Subcutaneous abdominal adipose tissue (tissue), 5 donors: ENCODE results near the gene CYP4V2.

Source experiments
- H3K27ac ChIP-seq: one replicate; pipeline ENCODE4 v1.7.0; 2013; ENCODE audit warnings: low read depth, mild to moderate bottlenecking, inconsistent platforms, low read length, moderate library complexity
- H3K27me3 ChIP-seq, 5 donors: one replicate each; pipeline ENCODE4 v1.7.0; 2013; ENCODE audit warnings: low read length in 5 of 5, inconsistent platforms in 1 of 5; ENCODE audit not compliant: control insufficient read depth in 5 of 5, insufficient read depth in 4 of 5
- H3K36me3 ChIP-seq, 5 donors: one replicate each; pipeline ENCODE4 v1.7.0; 2013; ENCODE audit warnings: low read length in 5 of 5; ENCODE audit not compliant: control insufficient read depth in 5 of 5, insufficient read depth in 5 of 5
- H3K4me1 ChIP-seq, 5 donors: one replicate each; pipeline ENCODE4 v1.7.0; 2013; ENCODE audit warnings: low read length in 5 of 5, mild to moderate bottlenecking in 3 of 5, moderate library complexity in 1 of 5; ENCODE audit not compliant: control insufficient read depth in 5 of 5, insufficient read depth in 5 of 5
- H3K4me3 ChIP-seq, 5 donors: one replicate each; pipeline ENCODE4 v1.7.0; 2013; ENCODE audit warnings: low read length in 5 of 5, low read depth in 1 of 5
- H3K9ac ChIP-seq, 5 donors: one replicate each; pipeline ENCODE4 v1.7.0; 2013; ENCODE audit warnings: low read length in 5 of 5, mild to moderate bottlenecking in 4 of 5, moderate library complexity in 3 of 5
- H3K9me3 ChIP-seq, 5 donors: one replicate each; pipeline ENCODE4 v1.7.0; 2013; ENCODE audit warnings: low read length in 5 of 5; ENCODE audit not compliant: control insufficient read depth in 5 of 5
- donor health status: healthy.
- donor health status: healthy.
- donor health status: healthy.
- donor health status: healthy.
- donor health status: healthy.

Gene CYP4V2

DNA sequence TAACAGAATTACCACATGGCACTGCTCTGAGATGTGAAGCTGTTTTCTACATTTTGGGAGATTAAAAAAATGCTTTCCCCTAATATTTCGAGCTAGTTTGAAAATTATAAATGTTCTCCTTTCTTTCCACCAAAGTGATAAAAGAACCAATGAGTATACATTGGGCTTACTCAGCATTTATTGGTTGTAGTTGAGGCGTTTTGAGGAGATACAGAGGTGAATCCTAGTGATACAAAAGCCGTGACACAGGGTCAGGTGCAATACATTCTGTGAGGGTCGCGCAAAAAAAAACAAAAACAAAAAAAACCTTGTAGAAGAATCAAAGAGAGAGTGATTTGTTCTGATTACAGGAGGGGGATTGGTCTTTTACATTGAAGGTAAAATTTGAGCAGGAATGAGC lies 32.4 kb upstream of the CYP4V2 start:
- H3K9me3 ChIP-seq, result no peaks in the 10 kb centered on the region
- H3K4me3 ChIP-seq, result no peak overlapping the region
- H3K9ac ChIP-seq, result no peak overlapping the region
- H3K27me3 ChIP-seq, result no peaks in the 10 kb centered on the region
- H3K4me1 ChIP-seq, result peaks cover 0 to 4% (median 0%) of the 10 kb centered on the region in 5 donors
- peaks cover 3 to 46% (median 42%) of the 10 kb centered on the region in 5 donors for H3K36me3 ChIP-seq
- H3K27ac ChIP-seq, result no peak overlapping the region

DNA sequence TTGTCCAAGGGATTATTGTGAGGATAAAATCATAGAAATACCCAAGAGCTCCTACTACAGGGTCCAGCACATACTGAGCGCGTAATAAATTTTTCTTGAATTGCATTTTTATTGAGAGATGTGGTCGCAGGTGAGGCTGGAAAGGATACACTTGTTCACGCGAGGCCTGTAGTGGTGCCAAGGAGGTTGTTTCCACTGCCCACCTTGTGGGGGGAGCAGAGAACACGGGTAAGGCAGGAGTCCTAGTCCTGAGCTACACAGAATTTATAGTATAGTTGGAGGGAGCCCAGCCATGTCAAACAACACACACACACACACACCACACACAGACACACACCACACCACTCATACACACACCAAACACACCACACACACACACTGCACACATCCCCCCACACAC lies 31.8 kb upstream of the CYP4V2 start:
- no peak overlapping the region for H3K4me3 ChIP-seq
- H3K9me3 ChIP-seq, result no peaks in the 10 kb centered on the region

DNA sequence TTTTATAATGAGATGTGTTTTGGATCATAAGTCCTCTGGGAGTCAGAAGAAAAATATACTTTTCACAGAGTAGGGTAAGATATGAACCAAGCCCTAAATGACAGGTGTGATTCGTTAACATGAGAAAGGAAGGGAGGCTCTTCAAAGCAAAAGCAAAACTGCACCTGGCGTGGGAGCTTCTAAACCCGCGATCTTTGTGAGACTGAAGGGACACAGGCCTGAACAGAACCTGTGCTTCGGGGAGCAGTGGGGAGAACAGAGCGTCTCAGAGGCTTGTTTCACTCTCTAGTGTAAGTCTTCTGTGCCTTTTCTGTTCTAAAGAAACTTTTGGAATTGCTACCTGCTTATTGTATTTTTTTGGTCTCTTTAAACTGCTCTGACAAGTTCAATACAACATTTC lies 30.2 kb upstream of the CYP4V2 start:
- H3K9ac ChIP-seq, result no peak overlapping the region
- H3K36me3 ChIP-seq, result peaks cover 0 to 57% (median 44%) of the 10 kb centered on the region in 5 donors
- H3K9me3 ChIP-seq, result no peaks in the 10 kb centered on the region
- H3K27ac ChIP-seq, result no peak overlapping the region
- no peaks in the 10 kb centered on the region for H3K27me3 ChIP-seq
- H3K4me3 ChIP-seq, result no peak overlapping the region
- peaks cover 0 to 4% (median 0%) of the 10 kb centered on the region in 5 donors for H3K4me1 ChIP-seq

More for the DNA sequence above, 31.8 kb upstream of the CYP4V2 start:
- Histone ChIP-seq H3K9ac (no peak overlapping the region), H3K36me3 (peaks cover 3 to 49% (median 43%) of the 10 kb centered on the region in 5 donors), H3K4me1 (peaks cover 0 to 4% (median 0%) of the 10 kb centered on the region in 5 donors), H3K27ac (no peak overlapping the region), H3K27me3 (no peaks in the 10 kb centered on the region)

DNA sequence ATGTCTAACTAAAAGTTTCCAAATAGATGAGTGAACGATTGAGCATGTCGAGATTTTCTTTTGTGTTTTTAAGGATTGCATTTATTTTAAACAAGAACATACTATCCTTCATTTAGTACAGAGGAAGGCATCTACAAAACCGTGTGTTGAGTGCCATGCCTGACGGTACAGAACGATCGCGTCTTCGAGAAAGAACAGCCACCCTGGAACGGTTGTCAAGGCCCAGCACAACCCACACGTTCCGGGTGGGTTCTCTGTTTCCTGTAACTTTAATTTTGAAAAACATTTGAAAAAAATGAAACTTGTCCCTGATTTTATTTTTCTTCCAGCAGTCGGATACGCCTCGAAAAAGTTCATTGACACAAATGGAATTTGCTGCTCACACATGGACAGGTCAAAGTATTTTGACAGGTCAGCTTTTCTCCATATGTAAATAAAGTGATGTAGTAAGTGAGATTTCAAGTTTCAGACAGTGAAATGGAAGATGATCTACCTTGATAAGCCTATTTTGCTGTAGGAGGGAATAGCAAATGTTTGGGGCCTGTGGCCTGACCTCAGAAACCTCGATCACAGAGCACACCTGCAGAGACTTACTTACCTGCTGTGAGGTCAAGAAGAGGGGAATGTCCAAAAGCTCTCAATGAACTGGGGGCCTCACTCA lies 24.4 kb upstream of the CYP4V2 start:
- H3K4me3 ChIP-seq, result no peak overlapping the region
- H3K9me3 ChIP-seq, result no peaks in the 10 kb centered on the region
- H3K27me3 ChIP-seq, result no peaks in the 10 kb centered on the region
- H3K27ac ChIP-seq, result no peak overlapping the region
- H3K36me3 ChIP-seq, result peaks cover 0 to 33% (median 25%) of the 10 kb centered on the region in 5 donors
- no peaks in the 10 kb centered on the region for H3K4me1 ChIP-seq
- H3K9ac ChIP-seq, result no peak overlapping the region

DNA sequence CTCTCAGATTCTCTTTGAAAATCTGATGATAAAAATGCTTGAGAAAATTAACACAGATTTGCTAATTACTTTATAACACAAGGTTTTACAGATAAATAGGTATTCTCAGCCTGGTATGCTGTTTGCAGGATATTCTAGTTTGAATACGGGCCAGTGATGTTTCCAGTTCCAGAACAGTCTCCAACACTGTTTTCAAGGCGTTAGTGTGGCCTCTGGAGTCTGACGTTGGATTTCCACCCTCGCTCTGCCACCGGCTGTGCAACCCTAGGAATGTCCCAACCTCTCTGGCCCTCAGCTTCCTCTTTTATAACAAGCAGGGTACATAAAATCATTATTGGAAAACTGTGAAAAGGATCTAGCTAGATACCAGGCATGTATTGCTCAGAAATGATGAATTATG lies 23.8 kb upstream of the CYP4V2 start:
- H3K4me1 ChIP-seq, result no peaks in the 10 kb centered on the region
- no peak overlapping the region for H3K9ac ChIP-seq
- no peak overlapping the region for H3K4me3 ChIP-seq
- H3K27ac ChIP-seq, result no peak overlapping the region
- H3K36me3 ChIP-seq, result peaks cover 0 to 28% (median 23%) of the 10 kb centered on the region in 5 donors
- H3K27me3 ChIP-seq, result no peaks in the 10 kb centered on the region
- no peaks in the 10 kb centered on the region for H3K9me3 ChIP-seq

DNA sequence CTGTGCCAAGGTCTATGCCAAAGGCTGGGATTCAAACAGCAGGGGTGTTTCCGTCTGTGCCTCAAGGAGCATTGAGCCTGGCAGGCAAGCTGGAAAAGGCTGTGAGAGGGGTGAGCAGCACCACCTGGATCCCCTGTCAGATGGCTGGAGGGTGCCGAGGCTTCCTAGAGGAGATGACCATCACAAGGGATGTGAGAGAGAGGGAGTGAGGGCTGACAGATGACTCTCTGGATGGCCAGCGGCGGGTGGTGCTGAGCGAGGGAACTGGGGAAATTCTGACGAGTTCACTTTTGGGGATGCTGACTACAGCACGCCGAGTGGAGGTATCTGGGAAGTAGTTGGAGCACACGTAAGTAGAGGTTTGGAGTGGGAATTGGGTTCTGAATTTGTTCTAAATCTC lies 22.6 kb upstream of the CYP4V2 start:
- Histone ChIP-seq H3K27ac (no peak overlapping the region), H3K36me3 (peaks cover 0 to 18% (median 15%) of the 10 kb centered on the region in 5 donors), H3K9ac (no peak overlapping the region), H3K27me3 (no peaks in the 10 kb centered on the region), H3K4me1 (no peaks in the 10 kb centered on the region), H3K4me3 (no peak overlapping the region), H3K9me3 (no peaks in the 10 kb centered on the region)

DNA sequence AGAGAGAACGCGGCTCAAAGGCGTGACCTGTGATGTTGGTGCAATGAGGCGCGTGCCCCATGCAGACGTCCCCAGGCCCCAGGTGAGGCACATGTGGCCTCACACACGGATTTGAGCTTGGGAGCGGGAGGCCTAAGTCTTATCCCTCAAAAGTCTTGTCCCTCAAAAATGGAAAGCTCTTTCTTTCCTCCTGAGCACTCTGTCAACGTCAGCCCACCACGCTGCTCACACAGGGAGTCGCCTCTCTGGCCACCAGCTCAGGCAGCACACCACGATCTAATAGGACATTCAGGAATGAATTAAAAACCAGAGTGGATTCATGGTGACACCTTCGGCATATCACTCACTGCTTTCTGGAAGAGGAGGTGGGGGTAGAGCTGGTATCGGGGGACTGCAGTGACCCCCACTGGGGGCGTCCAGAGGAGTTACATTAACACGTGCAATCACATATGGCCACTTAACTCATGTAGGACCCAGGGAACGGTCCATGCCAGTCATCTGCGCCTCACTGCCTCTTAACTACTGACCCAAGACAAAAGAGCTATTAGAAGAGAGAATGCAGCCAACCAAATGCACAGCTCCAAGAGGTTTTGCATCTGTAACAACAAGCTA lies 21.9 kb upstream of the CYP4V2 start:
- Histone ChIP-seq H3K36me3 (peaks cover 0 to 15% (median 15%) of the 10 kb centered on the region in 5 donors), H3K9ac (no peak overlapping the region), H3K27me3 (no peaks in the 10 kb centered on the region), H3K27ac (no peak overlapping the region), H3K9me3 (no peaks in the 10 kb centered on the region), H3K4me1 (no peaks in the 10 kb centered on the region), H3K4me3 (no peak overlapping the region)

DNA sequence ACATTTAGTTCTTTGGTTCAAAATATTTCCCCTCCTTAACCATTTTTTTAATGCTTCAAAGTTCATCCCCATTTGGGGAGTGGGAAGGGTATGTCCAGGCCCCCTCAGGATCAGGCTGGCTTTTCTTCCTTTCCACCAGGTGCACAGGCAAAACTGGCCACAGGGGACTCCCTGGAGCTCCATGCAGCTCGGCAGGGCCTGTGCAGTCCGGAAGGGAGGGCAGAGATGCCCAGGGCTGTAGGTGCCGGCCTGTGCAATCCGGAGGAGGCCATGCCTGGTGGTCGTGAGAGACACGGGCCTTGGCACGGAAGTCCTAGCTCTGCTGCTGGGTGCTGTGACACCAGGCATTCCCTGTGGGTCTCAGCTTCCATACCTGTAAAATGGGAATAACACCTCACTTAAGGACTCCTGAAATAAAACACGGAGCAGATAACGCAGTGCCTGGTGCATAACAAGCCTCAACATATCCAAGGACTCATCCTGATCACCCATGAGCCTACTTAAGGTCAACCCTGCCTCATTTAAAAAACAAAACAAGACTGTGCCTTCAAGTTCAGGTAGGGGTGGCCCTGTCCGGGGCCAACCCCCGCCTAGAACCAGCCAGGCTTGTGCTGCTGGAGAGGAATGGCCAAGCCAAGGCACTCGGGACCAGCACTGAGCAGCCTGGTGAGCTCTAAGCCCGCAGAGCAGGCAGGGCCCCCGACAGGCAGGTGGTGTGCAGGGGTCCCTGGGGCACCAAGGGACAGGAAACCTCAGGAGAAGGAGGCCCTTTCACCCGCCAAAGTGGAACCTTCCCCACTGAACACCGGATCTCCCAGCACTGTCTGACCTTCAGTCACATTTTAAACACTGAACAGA lies 21.2 kb upstream of the CYP4V2 start:
- Histone ChIP-seq H3K27ac (no peak overlapping the region), H3K27me3 (no peaks in the 10 kb centered on the region), H3K4me1 (no peaks in the 10 kb centered on the region), H3K36me3 (peaks cover 0 to 10% (median 9%) of the 10 kb centered on the region in 5 donors), H3K9me3 (no peaks in the 10 kb centered on the region), H3K9ac (no peak overlapping the region), H3K4me3 (no peak overlapping the region)

DNA sequence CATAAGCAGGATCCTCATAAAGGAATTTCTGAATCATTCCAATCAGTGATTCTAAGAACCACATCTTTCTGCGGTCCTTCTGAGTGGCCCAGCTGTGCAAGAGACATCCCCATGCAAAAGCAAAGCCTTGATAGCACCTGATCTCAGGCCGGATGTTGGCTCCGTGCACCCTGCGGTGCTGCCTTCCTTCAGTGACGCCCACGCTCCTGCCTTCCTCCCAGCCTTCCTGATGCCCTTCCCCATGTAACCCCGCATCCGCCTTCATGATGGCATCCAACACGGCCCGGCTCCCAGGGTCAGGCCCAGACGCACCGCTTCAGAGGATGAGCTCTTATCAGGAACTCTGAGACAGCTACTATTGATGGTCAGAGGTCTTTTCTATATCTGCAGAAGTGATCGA lies 20.4 kb upstream of the CYP4V2 start:
- Histone ChIP-seq H3K27me3 (no peaks in the 10 kb centered on the region), H3K9ac (no peak overlapping the region), H3K4me1 (no peaks in the 10 kb centered on the region), H3K9me3 (no peaks in the 10 kb centered on the region), H3K4me3 (no peak overlapping the region), H3K27ac (no peak overlapping the region), H3K36me3 (peaks cover 0 to 10% (median 8%) of the 10 kb centered on the region in 5 donors)

DNA sequence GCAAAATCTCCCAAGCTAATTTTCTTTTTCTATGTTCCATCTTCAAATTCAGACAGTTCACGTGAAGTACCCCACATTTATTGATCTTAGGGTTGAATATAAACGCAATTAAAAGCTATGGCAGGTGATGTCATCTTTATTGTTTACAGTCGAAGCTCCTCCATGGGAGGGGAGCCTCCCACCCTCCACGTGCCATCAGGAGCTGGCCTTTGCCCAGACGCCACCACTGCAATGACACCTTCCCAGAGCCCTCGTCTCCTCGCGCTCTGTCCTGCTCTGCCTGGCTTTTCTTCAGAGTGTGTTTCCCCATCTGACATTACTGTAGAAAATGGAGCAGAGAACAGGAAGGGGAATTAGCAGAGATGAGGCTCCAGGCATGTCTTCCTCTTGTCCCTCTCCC lies 18.8 kb upstream of the CYP4V2 start:
- Histone ChIP-seq H3K36me3 (peaks cover 0 to 7% (median 5%) of the 10 kb centered on the region in 5 donors), H3K9me3 (no peaks in the 10 kb centered on the region), H3K9ac (no peak overlapping the region), H3K4me3 (no peak overlapping the region), H3K27me3 (no peaks in the 10 kb centered on the region), H3K4me1 (no peaks in the 10 kb centered on the region), H3K27ac (no peak overlapping the region)
